SJSA1 (cell line): ENCODE measurements around the gene VSIG10L2. TPM values are rescaled to one million over a fixed set of nuclear protein-coding genes. Genes with fewer than 3 reads are reported as not detected.
A peak's percentile ranks its signal among the peaks of the same experiment; 100 is the strongest.
"Not testable (repeated sequence)": the region's sequence is repeated elsewhere in the genome, so short reads cannot be mapped to it uniquely, and the experiment has no call there.

Experiments used
- DNase-seq, 2 experiments: peaks; one replicate each; pipeline ENCODE4 v3.0.0-alpha.2; 2015 to 2020; ENCODE audit warnings: low spot score in 2 of 2, low read depth in 1 of 2
- H3K27ac ChIP-seq: fragments of 250-450 bp; sonication (Bioruptor Pico); 2 replicates; pipeline ENCODE4 v1.5.1; 2020; ENCODE audit warnings: mild to moderate bottlenecking, moderate library complexity
- H3K27me3 ChIP-seq: fragments of 250-450 bp; sonication (Bioruptor Pico); replicated peaks from 2 replicates; pipeline ENCODE4 v1.5.1; 2020; ENCODE audit warnings: mild to moderate bottlenecking, moderate library complexity
- H3K36me3 ChIP-seq: fragments of 250-450 bp; sonication (Bioruptor Pico); 2 replicates; pipeline ENCODE4 v1.5.1; 2020; ENCODE audit warnings: mild to moderate bottlenecking
- H3K4me1 ChIP-seq: fragments of 250-450 bp; sonication (Bioruptor Pico); replicated peaks from 2 replicates; pipeline ENCODE4 v1.6.1; 2021; ENCODE audit warnings: mild to moderate bottlenecking
- H3K4me3 ChIP-seq: fragments of 250-450 bp; sonication (Bioruptor Pico); 2 replicates; pipeline ENCODE4 v1.5.1; 2020; ENCODE audit warnings: mild to moderate bottlenecking
- H3K9me3 ChIP-seq: fragments of 250-450 bp; sonication (Bioruptor Pico); replicated peaks from 2 replicates; pipeline ENCODE4 v1.5.1; 2020; ENCODE audit warnings: mild to moderate bottlenecking
- total RNA-seq: library from RNA; depleted of rRNA; stranded (reverse); fragments of >200 nt; shearing (Covaris generic); gene quantifications from 2 replicates; pipeline ENCODE4 v1.2.3, GENCODE V29; 2014; rRNA removed

Gene VSIG10L2
- total RNA-seq, result not detected in 2 replicates

GRCh38 chr11:125945797-125946520 is at the start of gene VSIG10L2:
Gene VSIG10L2 (plus strand): TSS chr11:125946044. CDS start chr11:125946056, 12 bp downstream.
- Histone ChIP-seq H3K27me3 (no peaks in the 10 kb centered on the region), H3K9me3 (no peaks in the 10 kb centered on the region), H3K27ac (no peak within 1 kb of the TSS), H3K4me3 (no peak within 1 kb of the TSS), H3K4me1 (no peaks in the 10 kb centered on the region), H3K36me3 (no peaks in the 10 kb centered on the region)
- no peak for DNase-seq

DNA sequence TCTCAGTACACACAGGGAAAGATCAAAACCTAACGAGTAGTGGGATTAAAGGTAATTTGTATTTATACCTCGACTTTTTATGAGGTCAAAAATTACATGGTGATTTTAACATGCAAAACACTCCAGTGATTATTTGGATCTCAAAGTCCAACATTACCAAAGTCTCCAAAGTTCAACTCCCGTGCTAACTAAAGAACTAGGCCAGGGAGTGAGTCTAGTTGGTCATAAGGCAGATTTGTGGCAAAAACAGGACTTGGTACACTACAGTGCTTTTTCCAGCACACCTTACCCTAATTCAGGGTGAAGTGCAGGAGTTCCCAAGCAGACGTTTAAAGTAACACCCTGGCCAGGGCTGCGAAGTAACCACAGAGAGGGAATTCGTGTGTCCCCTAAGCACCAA is 44.0 kb upstream of the VSIG10L2 start:
- Histone ChIP-seq H3K27me3 (peaks cover 6% of the 10 kb centered on the region; the same call in 1 of the 2 replicates), H3K27ac (no peak overlapping the region), H3K4me1 (no peaks in the 10 kb centered on the region), H3K36me3 (peaks cover 27% of the 10 kb centered on the region), H3K4me3 (no peak overlapping the region), H3K9me3 (no peaks in the 10 kb centered on the region)
- DNase-seq, result no peak

DNA sequence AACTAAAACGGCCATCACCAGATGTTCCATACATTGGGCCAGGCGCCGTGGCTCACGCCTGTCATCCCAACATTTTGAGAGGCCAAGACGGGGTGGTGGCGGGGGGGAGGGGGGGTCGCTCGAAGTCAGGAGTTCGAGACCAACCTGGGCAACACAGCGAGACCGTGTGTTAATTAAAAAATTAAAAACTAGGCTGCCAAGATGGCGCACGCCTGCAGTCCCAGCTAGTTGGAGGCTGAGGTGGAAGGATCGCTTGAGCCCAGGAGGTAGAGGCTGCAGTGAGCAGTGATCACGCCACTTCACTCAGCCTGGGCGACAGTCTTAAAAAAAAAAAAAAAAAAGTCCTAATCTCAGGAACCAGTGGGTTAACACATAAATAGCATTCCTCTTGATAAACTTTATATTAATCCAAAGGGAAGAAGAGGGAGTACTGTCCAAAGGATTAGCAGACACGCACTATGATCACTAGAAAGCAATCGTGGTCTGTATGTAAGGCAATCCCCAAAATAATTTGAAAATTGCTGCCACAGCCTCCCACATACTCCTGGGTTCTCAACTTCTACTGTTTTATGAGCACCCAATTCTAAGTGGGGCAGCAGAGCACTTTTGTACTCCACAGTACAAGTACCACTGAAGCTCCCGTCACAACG is 43.4 kb upstream of the VSIG10L2 start:
- peaks cover 6% of the 10 kb centered on the region; the same call in 1 of the 2 replicates for H3K27me3 ChIP-seq
- H3K4me1 ChIP-seq, result no peaks in the 10 kb centered on the region
- peak overlapping the region; percentile 51 for H3K4me3 ChIP-seq
- peaks cover 27% of the 10 kb centered on the region for H3K36me3 ChIP-seq
- DNase-seq, result no peak
- H3K27ac ChIP-seq, result no peak overlapping the region
- H3K9me3 ChIP-seq, result no peaks in the 10 kb centered on the region

DNA sequence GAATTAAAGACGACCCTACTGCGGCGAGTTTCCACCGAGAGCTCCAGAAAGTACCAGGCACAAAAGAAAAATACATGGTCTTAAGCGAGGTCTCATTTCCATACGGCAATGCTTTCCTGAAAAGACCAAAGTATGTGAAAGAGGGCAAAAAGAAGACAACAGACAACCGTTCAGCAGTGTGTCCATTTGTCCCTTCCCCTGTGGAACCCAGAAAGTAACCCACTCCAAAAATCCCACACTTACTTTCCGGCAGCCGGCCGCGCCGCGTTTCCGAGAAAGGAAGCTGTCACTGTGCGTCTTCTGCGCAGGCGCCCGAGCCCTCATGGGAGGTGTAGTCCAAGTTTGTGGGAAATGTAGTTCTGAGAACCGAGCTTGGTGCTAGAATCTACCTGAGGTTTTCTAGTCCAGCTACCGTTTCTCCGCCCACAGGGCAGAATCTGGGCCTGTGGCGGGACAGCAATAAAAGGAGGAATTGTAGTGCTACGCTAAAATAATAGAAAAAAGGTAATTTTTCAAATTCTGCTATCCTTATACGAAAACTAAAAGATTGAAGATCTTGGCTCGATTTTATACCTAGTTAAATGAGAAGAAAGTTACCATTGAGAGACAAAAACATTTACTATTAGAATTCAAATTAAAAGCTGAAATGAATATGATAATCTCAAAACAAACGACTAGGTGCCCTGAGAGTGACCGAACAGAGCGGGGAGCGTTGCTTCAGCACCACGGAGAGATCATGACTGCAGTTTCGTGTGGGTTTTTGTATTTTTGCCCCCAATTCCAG is 42.7 kb upstream of the VSIG10L2 start, which contains the start of gene PUS3:
Gene PUS3, minus strand, starts transcription at position 280 of the 784 bp plus-strand sequence. CDS start 6,922 bp downstream, outside the sequence.
- peak within 1 kb of the TSS; percentile 51 for H3K4me3 ChIP-seq
- no peaks in the 10 kb centered on the region for H3K4me1 ChIP-seq
- H3K27me3 ChIP-seq, result peaks cover 6% of the 10 kb centered on the region; the same call in 1 of the 2 replicates
- H3K9me3 ChIP-seq, result no peaks in the 10 kb centered on the region
- H3K36me3 ChIP-seq, result peaks cover 24% of the 10 kb centered on the region
- peak; percentile 54 to 71 for DNase-seq
- H3K27ac ChIP-seq, result no peak within 1 kb of the TSS

DNA sequence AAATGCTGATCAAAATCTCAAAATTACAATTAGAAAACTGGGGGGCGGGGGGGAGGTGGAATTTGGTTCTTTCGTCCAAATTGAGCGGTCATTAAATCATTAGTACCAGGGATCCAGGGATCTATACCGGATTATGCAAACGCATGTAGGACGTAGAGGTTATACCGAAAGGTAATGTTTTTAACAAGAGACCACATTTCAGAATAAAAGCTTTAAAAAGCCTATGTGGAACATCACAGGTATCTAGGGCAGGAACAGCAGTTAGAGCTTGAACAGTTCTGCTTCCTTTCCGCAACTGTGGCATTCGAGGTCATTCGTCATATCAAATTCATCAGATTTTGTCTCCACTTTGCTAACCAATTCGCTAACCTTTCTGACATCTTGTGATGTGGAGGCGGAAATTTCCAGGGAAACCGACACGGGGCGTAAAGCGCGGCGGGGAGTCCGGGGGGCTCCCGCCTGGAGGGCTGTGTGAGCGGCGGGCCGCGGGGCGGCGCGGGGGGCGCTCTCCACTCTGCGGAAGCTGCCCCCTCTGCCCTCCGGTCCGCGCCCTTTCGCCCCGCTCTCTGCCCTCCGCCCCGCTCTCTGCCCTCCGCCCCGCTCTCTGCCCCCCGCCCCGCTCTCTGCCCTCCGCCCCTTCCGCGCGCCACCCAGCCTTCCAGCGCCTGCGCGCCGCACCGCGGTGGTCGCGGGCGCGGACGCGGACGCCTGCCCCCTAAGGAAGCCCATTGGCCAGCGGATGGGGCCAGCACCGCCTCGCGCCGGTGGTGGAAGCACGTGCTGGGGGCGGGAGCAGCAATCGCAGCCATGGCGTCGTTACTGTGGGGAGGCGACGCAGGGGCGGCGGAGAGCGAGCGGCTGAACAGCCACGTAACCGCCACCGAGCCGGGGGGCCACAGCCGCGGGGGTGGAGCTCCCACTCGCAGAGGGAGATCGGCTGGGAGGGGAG is 41.9 kb upstream of the VSIG10L2 start, which contains the start of gene DDX25:
Gene DDX25, plus strand, starts transcription at position 798 of the 949 bp plus-strand sequence. Its CDS starts 10 bp downstream, at position 808.
- H3K27ac ChIP-seq, result no peak within 1 kb of the TSS
- DNase-seq, result no peak

GRCh38 chr11:125904678-125905077 is 41.2 kb upstream of the VSIG10L2 start:
- H3K27ac ChIP-seq, result no peak overlapping the region
- H3K4me1 ChIP-seq, result no peaks in the 10 kb centered on the region
- peaks cover 15% of the 10 kb centered on the region for H3K36me3 ChIP-seq
- H3K9me3 ChIP-seq, result no peaks in the 10 kb centered on the region
- DNase-seq, result no peak
- H3K27me3 ChIP-seq, result peaks cover 6% of the 10 kb centered on the region; the same call in 1 of the 2 replicates
- H3K4me3 ChIP-seq, result no peak overlapping the region

More for the DNA sequence above, 41.9 kb upstream of the VSIG10L2 start, which contains the start of gene DDX25:
- Histone ChIP-seq H3K27me3 (peaks cover 6% of the 10 kb centered on the region; the same call in 1 of the 2 replicates), H3K36me3 (peaks cover 22% of the 10 kb centered on the region), H3K4me1 (no peaks in the 10 kb centered on the region), H3K9me3 (no peaks in the 10 kb centered on the region), H3K4me3 (peak within 1 kb of the TSS; percentile 51; the same call in 1 of the 2 replicates)

DNA sequence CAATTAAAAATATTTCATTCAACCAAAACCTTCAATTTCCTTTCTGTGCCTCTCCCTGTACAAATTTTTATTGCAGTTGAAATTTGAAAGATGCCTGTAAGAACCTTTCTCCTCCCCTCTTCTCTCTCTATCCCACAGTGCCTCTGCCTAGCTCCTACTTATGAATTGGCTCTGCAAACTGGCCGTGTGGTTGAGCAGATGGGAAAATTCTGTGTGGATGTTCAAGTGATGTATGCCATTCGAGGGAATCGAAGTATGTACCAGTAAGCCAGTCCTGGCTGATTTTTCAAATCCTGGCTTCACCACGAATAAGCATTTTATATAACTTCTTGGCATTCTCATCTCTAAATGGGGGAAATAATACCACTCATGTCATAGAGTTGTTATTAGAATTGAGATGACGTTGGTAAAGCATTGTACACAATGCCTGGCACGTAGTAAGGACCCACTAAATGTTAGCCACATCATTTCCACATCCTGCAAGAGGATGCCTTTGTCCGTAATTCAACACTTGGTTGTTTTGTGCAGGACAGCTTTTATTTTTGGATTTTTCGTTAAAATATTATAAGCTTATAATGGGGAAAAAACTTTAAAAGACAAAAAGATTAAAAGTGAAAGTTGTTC is 35.5 kb upstream of the VSIG10L2 start:
- Histone ChIP-seq H3K4me3 (no peak overlapping the region), H3K27ac (no peak overlapping the region), H3K4me1 (no peaks in the 10 kb centered on the region), H3K36me3 (no peaks in the 10 kb centered on the region), H3K27me3 (no peaks in the 10 kb centered on the region; the same call in 1 of the 2 replicates), H3K9me3 (no peaks in the 10 kb centered on the region)
- no peak for DNase-seq

DNA sequence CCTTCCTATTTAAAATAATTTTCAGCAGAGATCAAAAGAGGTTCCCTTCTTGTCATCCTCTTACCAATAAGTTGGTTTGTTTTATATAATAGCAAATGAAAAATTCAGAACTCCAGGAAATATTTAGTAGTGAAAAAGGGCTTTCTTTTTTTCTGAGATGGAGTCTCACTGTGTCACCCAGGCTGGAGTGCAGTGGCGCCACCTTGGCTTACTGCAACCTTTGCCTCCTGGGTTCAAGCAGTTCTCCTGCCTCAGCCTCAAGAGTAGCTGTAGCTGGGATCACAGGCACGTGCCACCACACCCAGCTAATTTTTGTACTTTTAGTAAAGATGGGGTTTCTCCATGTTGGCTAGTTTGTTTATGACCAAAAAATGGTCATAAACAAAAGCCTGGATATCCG is 31.2 kb upstream of the VSIG10L2 start:
- DNase-seq, result not testable (repeated sequence)

DNA sequence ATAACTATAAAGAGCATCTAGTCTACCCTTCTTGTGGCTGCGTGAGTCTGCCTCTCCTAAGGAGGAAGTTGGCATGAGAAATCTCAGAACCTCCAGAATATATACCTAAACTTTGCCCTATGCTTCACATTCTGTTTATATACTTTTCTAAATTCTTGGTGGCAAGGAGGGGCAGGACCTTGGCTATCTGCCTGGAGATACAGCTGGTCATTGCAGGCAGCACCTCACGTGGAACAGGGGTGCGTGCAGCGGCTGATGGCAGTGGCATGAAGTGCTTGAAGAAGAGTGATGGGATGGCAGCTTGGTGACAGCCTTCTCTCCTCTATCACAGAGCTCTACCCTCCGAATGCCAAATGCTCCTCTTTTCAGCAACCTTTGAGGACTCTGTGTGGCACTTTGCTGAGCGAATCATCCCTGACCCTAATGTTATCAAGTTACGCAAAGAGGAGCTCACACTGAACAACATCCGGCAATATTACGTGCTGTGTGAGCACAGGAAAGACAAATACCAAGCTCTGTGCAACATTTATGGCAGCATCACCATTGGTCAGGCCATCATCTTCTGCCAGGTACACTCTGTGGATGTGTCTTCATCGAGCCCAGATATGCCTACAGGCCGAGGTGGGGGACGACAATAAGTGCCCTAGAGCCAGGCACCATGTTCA is 29.0 kb upstream of the VSIG10L2 start:
- no peak for DNase-seq
- Histone ChIP-seq H3K36me3 (no peaks in the 10 kb centered on the region), H3K4me3 (no peak overlapping the region), H3K27me3 (0 out of 2 replicates have a peak, but pooled peaks cover 4% of the 10 kb centered on the region), H3K27ac (no peak overlapping the region), H3K4me1 (no peaks in the 10 kb centered on the region), H3K9me3 (no peaks in the 10 kb centered on the region)

More for the DNA sequence above, 31.2 kb upstream of the VSIG10L2 start:
- H3K36me3 ChIP-seq, H3K4me1 ChIP-seq, H3K27ac ChIP-seq, H3K27me3 ChIP-seq, H3K4me3 ChIP-seq, H3K9me3 ChIP-seq: not testable (repeated sequence)

- Histone ChIP-seq H3K36me3 (no peaks in the 10 kb centered on the region), H3K9me3 (no peaks in the 10 kb centered on the region), H3K27ac (no peak overlapping the region), H3K4me1 (no peaks in the 10 kb centered on the region), H3K27me3 (0 out of 2 replicates have a peak, but pooled peaks cover 4% of the 10 kb centered on the region), H3K4me3 (no peak overlapping the region)
- no peak for DNase-seq
These were observed 27.6 kb upstream of the VSIG10L2 start for GRCh38 chr11:125918140-125918840.

DNA sequence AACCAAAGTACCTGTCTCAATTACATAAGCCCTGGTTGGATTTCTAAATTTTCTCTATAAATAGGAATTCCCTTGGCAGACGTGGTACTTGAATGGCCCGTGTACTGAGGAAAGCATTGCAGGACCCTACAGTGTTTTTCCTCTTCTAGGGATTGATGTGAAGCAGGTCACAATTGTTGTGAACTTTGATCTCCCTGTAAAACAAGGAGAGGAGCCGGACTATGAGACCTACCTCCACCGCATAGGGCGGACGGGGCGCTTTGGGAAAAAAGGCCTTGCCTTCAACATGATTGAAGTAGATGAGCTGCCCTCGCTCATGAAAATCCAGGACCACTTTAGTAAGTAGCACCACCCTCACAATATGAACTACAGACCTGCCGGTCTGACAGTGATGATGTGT is 24.8 kb upstream of the VSIG10L2 start:
- H3K27ac ChIP-seq, result no peak overlapping the region
- 0 out of 2 replicates have a peak, but pooled peaks cover 3% of the 10 kb centered on the region for H3K27me3 ChIP-seq
- DNase-seq, result no peak
- no peaks in the 10 kb centered on the region for H3K4me1 ChIP-seq
- no peaks in the 10 kb centered on the region for H3K36me3 ChIP-seq
- H3K9me3 ChIP-seq, result no peaks in the 10 kb centered on the region
- H3K4me3 ChIP-seq, result no peak overlapping the region
